Effector memory CD4-positive, alpha-beta T cell (primary cell): ENCODE measurements around the gene RPL37A.

Experiments used
- DNase-seq, 3 donors: peaks; one replicate each; pipeline ENCODE4 v3.0.0-alpha.2; 2020
- H3K27ac ChIP-seq: 2 replicates; pipeline ENCODE4 v1.7.0; 2013; ENCODE audit warnings: mild to moderate bottlenecking, low read length, moderate library complexity; ENCODE audit not compliant: insufficient read depth, poor library complexity, severe bottlenecking
- H3K27me3 ChIP-seq: replicated peaks from 2 replicates; pipeline ENCODE4 v1.7.0; 2013; ENCODE audit warnings: mild to moderate bottlenecking, low read length; ENCODE audit not compliant: insufficient read depth, control insufficient read depth, poor library complexity, severe bottlenecking
- H3K36me3 ChIP-seq: 2 replicates; pipeline ENCODE4 v1.7.0; 2013; ENCODE audit warnings: mild to moderate bottlenecking, low read length, moderate library complexity; ENCODE audit not compliant: control insufficient read depth, insufficient read depth
- H3K4me1 ChIP-seq: 2 replicates; pipeline ENCODE4 v1.7.0; 2013; ENCODE audit warnings: low read length, mild to moderate bottlenecking; ENCODE audit not compliant: control insufficient read depth, insufficient read depth, poor library complexity, severe bottlenecking
- H3K4me3 ChIP-seq: 2 replicates; pipeline ENCODE4 v1.7.0; 2013; ENCODE audit warnings: low read length, low read depth, mild to moderate bottlenecking; ENCODE audit not compliant: insufficient read depth, poor library complexity, severe bottlenecking
- H3K9me3 ChIP-seq: 2 replicates; pipeline ENCODE4 v1.7.0; 2013; ENCODE audit warnings: mild to moderate bottlenecking, low read length, moderate library complexity; ENCODE audit not compliant: control insufficient read depth

The RPL37A gene

GRCh38 chr2:216545359-216545758 lies 46.7 kb downstream of the RPL37A start:
- no peaks in the 10 kb centered on the region for H3K36me3 ChIP-seq
- no peak overlapping the region for H3K4me3 ChIP-seq
- H3K9me3 ChIP-seq: no peaks in the 10 kb centered on the region
- H3K4me1 ChIP-seq: no peaks in the 10 kb centered on the region
- DNase-seq: no peak
- H3K27me3 ChIP-seq: no peaks in the 10 kb centered on the region
- no peak overlapping the region for H3K27ac ChIP-seq

- H3K4me1 ChIP-seq: no peaks in the 10 kb centered on the region
- no peak for DNase-seq
- no peaks in the 10 kb centered on the region for H3K9me3 ChIP-seq
These were observed 47.6 kb downstream of the RPL37A start for GRCh38 chr2:216546241-216546640.

GRCh38 chr2:216546641-216547403 lies 48.2 kb downstream of the RPL37A start:
- no peak overlapping the region for H3K4me3 ChIP-seq
- no peaks in the 10 kb centered on the region for H3K27me3 ChIP-seq
- no peaks in the 10 kb centered on the region for H3K9me3 ChIP-seq
- DNase-seq: no peak
- no peaks in the 10 kb centered on the region for H3K4me1 ChIP-seq
- no peaks in the 10 kb centered on the region for H3K36me3 ChIP-seq
- H3K27ac ChIP-seq: no peak overlapping the region

More at GRCh38 chr2:216546241-216546640, 47.6 kb downstream of the RPL37A start:
- Histone ChIP-seq H3K27me3 (no peaks in the 10 kb centered on the region), H3K4me3 (no peak overlapping the region), H3K36me3 (no peaks in the 10 kb centered on the region), H3K27ac (no peak overlapping the region)

GRCh38 chr2:216548901-216549331 lies 50.3 kb downstream of the RPL37A start:
- Histone ChIP-seq H3K4me1 (no peaks in the 10 kb centered on the region), H3K9me3 (no peaks in the 10 kb centered on the region), H3K4me3 (no peak overlapping the region), H3K27ac (no peak overlapping the region), H3K27me3 (no peaks in the 10 kb centered on the region), H3K36me3 (no peaks in the 10 kb centered on the region)
- DNase-seq: no peak

- Histone ChIP-seq H3K4me3 (no peak overlapping the region), H3K4me1 (no peaks in the 10 kb centered on the region), H3K9me3 (no peaks in the 10 kb centered on the region), H3K27me3 (no peaks in the 10 kb centered on the region), H3K27ac (no peak overlapping the region), H3K36me3 (no peaks in the 10 kb centered on the region)
- DNase-seq: no peak
These were observed 51.5 kb downstream of the RPL37A start for GRCh38 chr2:216549926-216550690.

- no peaks in the 10 kb centered on the region for H3K27me3 ChIP-seq
- no peak overlapping the region for H3K27ac ChIP-seq
- no peak overlapping the region for H3K4me3 ChIP-seq
- no peaks in the 10 kb centered on the region for H3K9me3 ChIP-seq
- H3K36me3 ChIP-seq: no peaks in the 10 kb centered on the region
- no peaks in the 10 kb centered on the region for H3K4me1 ChIP-seq
- DNase-seq: no peak
These were observed 52.8 kb downstream of the RPL37A start for GRCh38 chr2:216551234-216552068.

- no peak overlapping the region for H3K27ac ChIP-seq
- no peak overlapping the region for H3K4me3 ChIP-seq
These were observed 54.4 kb downstream of the RPL37A start for GRCh38 chr2:216553093-216553478.

More at GRCh38 chr2:216553093-216553478, 54.4 kb downstream of the RPL37A start:
- DNase-seq: no peak
- no peaks in the 10 kb centered on the region for H3K9me3 ChIP-seq
- H3K36me3 ChIP-seq: no peaks in the 10 kb centered on the region
- H3K4me1 ChIP-seq: no peaks in the 10 kb centered on the region
- H3K27me3 ChIP-seq: no peaks in the 10 kb centered on the region
